T follicular helper cell (primary cell): ENCODE results near the gene CYP4Z1.
"Not testable (repeated sequence)": the region's sequence is repeated elsewhere in the genome, so short reads cannot be mapped to it uniquely, and the experiment has no call there.

Experiments
- DNase-seq: peaks from one replicate; pipeline ENCODE4 v3.0.0-alpha.2; 2020; ENCODE audit warnings: low read depth
- total RNA-seq, 2 experiments: gene quantifications; one replicate each; lab custom pipeline; 2026; lab: John Stamatoyannopoulos, UW

Gene CYP4Z1, protein sequence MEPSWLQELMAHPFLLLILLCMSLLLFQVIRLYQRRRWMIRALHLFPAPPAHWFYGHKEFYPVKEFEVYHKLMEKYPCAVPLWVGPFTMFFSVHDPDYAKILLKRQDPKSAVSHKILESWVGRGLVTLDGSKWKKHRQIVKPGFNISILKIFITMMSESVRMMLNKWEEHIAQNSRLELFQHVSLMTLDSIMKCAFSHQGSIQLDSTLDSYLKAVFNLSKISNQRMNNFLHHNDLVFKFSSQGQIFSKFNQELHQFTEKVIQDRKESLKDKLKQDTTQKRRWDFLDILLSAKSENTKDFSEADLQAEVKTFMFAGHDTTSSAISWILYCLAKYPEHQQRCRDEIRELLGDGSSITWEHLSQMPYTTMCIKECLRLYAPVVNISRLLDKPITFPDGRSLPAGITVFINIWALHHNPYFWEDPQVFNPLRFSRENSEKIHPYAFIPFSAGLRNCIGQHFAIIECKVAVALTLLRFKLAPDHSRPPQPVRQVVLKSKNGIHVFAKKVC
- total RNA-seq: 0 reads per million in 2 experiments

DNA sequence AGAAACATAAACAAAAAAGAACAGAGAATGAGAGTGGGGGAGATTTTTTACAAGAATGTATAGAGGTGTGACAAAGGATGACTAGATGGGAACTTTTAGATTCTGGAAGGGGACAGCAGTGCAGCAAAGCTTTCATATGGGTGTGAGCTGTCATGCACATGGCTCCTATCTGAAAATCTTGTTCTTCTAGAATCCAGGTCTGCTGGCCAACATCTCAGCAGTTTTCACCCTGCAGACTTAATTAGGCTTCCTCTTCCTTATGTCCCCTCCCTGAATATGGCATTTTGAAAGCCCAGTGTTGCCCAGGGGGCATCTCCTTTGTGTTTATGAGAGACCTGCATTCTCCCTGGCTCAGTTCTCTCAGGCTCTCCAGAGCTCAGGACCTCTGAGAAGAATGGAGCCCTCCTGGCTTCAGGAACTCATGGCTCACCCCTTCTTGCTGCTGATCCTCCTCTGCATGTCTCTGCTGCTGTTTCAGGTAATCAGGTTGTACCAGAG lies at the start of gene CYP4Z1:
Gene CYP4Z1 (plus strand): TSS at position 135 of the 498 bp plus-strand sequence. CDS start 260 bp downstream, at position 395.
- DNase-seq: no peak

DNA sequence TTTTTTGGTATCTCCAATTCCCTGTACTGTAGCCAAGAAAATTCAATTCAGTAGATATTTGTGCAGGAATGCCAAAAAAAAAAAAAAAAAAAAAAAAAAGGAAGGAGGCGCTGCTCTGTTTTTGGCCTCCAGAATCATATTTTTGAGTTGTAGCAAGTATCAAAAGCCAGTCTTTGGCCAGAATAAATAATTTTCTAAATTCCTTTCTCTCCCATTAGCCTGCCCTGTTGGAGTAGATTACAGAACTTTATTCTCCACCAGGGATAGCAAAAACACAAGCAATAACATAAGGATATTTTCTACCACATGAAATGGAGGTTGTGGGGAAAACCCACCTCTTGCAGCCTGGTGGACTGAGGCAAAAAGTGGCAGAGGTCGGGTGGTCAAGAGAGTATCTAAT lies 46.0 kb upstream of the CYP4Z1 start:
- DNase-seq: no peak

DNA sequence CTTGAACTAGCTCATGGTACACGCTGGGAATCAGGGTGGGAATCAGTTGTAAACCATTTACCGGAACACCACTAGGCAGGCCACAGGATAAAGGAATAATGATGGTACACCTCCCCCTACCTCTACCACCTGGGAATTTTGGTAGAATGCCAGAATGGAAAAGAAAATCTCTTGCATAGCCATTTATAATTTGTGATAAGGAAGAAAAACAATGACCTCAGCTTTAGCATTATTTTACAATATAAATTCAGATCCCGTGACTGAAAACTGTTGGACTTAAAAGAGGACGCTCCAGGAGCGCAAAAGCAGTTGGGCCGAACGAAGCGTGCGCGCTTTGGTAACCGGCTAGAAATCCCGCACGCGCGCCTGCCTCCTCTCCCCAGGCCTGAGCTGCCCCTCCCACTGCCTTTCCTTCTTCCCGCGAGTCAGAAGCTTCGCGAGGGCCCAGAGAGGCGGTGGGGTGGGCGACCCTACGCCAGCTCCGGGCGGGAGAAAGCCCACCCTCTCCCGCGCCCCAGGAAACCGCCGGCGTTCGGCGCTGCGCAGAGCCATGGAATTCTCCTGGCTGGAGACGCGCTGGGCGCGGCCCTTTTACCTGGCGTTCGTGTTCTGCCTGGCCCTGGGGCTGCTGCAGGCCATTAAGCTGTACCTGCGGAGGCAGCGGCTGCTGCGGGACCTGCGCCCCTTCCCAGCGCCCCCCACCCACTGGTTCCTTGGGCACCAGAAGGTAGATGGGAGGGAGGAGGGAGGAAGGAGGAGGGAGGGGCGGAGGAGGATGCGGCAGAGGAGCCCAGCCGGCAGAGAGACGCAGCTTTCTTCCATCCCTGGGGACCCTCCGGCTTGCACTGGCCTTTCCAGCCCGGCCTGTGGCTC lies 43.5 kb upstream of the CYP4Z1 start, which contains the start of gene CYP4X1:
Gene CYP4X1 (plus strand): TSS at position 402 of the 873 bp plus-strand sequence. CDS start 149 bp downstream, at position 551.
- DNase-seq: no peak

DNA sequence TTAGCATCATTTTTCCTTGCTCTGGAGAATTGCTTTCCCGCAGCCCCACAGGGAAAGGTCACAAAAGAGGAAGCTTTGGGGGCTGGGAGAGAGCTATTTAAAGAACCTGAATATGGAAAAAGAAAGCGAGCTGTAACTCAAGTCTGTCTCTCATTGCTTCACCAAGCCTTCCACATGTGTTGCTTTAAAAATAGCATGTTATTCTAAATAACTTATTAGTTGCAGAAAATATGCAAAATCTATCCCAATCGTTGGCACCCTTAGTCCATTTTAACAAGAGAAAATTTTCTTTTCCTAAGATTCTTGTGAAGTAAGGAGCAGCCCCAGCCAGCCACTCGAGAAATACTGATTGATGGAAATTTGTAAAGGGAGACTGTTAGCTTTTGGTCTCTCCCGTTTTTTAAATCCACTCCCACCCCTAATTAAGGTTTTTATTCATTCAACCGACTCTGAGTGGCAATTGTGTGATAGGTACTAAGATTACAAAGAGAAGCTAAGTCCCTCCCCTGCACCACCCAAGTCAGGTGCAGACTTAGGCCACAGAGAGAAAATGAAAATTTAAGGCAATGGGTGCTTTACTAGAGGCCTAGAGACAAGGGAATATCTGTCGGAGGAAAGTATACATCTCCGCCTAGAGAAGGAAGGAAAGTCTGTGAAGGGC lies 42.8 kb upstream of the CYP4Z1 start:
- no peak for DNase-seq

DNA sequence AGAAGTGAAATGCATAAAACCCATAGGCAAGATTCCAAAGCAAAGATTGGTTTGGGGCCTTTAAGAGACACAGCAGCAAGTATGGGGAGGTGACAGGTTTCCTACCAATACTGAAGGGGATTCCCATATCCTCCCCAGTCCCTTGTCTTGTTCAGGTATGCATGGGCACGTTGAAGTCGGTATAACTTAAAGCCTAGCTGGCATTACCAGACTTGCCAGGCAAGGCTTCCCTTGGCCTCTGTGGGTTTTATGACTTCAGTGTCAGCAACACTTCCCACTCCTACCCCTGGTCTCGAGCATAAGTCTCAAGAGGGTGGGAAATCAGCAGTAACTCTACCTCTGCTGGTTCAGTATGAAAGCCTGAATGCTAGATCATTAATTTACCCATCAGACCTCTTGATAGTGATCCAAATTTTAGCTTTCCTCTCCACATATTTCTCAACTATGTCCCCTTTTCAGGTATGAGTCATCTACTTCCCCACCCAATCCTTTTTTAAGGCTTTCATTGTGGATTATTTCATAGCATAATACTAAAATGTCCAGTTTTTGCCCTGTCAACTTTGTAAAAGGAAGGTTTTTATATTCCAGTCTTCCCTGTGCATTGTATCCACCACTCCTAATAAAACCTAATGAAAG lies 36.7 kb upstream of the CYP4Z1 start:
- DNase-seq: no peak

DNA sequence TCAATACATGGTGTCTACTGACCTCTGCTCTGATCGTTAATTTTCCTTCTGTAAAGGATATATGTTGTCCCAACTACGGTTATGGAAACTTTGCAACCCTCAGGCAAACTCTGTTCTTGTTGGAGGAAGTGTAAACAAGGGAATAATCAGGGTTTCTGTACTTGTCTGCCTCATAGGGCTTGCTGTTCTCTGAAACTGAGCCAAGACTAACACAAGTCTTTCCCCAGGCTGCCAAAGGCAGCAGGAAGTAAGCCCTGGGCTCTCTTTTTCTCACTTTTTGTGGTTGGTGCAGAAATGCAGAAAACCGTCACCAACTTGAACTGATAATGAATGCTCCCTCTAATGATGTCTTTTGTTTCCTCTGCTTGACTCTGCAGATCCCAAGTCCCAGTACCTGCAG lies 36.0 kb upstream of the CYP4Z1 start:
- no peak for DNase-seq

DNA sequence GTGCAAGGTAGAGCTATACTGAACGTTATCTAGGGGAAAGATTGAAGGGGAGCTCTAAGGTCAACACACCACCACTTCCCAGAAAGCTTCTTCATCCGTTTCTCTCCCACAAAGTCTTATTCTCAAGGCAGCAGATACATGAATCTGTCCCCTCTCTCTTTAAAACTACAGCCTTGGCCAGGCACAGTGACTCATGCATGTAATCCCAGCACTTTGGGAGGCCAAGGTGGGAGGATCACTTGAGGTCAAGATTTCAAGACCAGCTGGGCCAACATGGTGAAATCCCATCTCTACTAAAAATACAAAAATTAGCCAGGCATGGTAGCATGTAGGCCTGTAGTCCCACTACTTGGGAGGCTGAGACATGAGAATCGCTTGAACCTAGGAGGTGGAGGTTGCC lies 35.4 kb upstream of the CYP4Z1 start:
- DNase-seq: no peak

DNA sequence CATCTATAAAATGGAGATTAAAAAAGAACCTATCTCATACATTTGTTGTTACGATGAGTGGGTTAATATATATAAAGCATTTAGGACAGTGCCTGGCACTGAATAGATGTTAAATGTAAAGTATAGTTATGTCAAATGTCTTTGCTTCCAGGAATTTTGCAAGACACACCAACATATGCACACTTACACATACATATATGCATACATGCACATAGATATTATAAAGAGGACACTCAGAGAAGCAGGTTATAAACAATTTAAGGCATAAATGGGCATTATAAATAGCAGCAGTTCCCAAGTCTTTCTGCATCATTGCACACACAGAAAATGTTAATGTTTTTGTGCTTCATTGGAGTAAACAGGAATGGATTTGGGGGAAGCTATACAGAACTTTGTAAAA lies 30.3 kb upstream of the CYP4Z1 start:
- DNase-seq: no peak

DNA sequence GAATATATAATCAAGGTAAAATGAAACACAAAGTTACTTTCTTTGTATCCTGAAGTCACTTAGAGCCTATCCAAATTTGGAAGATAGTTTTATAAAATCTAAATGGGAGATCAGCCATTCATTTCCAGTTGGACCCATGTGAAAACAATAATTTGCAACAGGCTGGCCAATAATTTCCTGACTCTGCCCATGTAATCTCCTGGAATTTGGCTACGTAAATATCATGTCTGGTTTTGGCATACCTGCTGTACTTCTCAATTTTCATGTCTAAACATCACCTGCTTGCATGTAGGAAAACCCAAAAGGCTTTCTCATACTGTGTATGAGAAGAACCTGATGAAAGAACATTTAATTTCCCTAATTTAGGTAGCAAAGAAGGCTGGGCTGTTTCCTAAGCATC lies 7.7 kb upstream of the CYP4Z1 start:
- no peak for DNase-seq

DNA sequence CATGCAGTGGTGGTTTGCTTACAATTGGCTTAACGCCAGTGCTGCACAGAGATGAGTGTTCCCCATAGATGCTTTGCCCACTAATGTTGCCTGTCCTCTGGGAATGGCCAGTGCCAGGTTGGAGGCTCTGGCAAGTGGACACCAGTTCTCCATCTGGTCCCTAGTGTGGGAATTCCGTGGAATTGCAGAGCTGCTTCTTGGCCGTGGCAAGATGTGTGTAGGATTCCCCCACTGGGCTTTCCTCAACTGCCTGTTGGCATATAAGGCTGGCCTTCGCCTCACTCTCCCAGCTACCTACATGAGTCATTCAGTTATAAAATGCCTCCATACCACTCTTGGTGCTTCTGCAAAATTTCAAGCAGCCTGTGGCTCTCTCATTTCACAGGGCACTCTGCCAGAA lies 2.0 kb downstream of the CYP4Z1 start:
- DNase-seq: not testable (repeated sequence)

DNA sequence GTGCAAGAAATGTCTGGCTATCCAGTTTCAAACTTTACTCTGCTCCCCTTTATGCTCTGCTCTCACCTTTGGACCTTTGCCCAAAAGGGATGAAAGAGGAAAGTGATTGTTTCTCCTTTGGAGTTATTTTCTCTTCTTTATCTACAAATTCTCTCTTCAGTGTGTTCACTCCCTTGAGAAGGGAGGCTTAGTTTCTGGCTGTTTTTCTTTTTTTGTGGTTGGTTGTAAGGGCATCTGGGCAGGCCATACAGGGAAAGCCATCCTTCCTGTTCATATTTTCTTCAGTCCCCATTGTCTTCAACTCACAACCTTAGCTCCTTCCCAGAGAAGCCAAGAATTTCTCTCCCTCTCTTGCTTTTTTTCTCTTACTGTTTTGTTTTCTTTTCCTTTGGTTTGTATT lies 2.5 kb downstream of the CYP4Z1 start:
- not testable (repeated sequence) for DNase-seq

DNA sequence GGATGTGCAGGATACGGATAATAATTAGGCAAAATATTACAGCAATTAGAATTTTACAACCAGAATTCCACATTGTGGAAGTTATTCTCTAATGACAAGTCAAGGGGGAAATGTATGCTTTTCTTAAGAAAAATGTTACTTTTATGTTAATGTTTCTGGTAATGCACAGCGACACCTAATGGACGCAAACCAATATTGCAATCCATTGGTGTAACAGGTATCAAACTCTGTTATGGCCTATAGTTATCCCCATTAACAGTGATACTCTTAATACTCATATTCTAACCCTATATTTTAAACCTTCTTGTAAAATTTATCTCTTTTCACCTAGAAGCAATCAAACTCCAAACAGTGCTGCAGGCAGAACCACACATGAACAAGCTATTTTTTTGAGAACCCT lies 22.3 kb downstream of the CYP4Z1 start:
- DNase-seq: peak; percentile 3

DNA sequence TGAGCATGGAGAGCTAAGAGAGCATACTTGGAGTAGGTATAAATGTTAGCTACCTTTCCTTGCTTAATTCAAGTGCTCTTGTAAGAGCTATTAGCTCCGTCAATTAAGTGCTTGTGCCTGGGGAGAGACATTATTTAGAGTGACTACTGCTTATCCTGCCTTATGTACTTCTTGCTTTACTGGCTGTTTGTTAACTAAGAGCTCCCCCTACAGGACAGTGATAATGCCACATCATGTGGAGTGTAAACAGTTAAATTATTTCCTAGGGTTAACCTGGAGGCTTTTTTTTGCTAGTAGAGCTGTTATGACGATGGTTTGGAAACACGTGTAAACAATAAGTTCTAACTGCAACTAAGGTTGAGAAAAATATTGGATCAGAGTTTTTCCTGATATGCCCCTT lies 24.4 kb downstream of the CYP4Z1 start:
- not testable (repeated sequence) for DNase-seq

DNA sequence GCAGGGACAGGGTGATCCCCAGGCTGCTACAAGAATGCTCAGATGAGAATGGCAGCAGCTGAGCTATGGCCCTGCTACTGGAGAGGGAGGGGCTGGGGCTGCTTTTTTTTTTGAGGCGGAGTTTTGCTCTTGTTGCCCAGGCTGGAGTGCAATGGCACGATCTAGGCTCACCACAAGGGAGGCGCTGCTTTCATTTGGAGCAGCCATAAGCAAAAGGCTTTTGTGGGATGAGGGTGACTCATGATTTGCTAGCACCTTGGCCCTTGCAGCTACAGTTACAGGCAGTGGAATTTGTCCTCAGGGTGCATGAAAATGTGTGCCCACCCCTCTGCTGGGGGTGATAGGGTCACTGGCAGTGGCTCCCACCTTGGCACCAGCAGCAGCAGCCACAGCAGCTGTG lies 37.8 kb downstream of the CYP4Z1 start:
- no peak for DNase-seq

DNA sequence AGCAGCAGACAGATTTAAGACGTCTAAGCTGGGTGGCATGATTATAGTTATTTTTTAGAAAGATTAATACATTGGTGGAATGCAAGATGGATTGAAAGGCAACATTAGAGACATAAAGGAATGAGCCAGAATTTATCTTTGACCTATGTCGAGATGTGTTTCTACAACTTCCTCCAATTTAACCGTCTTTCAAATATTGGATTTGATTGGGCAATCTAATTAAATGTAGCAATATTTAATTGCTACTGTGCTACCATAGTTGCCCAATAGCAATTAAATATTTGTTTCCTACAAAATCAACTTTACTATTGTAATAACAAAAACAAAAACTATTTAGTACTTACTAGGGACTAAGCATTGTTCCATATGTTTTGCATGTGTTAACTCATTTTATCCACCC lies 39.8 kb downstream of the CYP4Z1 start:
- no peak for DNase-seq

DNA sequence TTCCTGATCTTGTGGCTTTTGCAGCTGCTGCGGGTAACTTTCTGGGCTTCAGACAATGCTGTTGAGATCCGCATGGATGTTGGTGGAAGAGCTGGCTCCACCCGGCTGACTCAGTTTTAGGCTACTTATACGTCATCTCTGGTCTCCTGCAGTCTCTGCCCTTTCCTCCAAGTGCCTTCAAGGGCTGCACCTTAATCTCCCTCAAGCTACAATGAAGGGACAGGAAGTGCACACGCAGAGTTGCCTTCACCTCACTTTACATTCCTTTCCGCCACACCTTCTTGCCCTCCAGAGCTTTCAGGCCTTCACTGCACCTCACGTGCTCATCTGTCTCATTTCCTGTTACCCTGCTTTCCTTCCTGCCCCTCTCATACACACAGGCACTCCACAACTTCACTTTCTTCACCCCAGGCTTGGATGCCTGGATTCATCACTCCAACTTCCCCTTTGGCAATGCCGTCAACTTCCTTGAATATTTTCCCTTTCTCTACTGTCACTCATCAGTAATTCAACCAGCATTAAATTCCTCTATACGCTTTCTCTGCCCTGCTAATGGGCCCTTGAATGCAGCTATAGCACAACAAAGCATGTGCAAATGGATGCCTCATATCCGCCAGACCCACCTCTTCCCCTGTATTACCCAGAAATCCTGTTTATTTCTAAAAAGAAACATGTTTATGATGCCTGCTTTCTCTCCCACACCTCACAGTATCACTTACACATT lies 41.0 kb downstream of the CYP4Z1 start:
- DNase-seq: not testable (repeated sequence)

DNA sequence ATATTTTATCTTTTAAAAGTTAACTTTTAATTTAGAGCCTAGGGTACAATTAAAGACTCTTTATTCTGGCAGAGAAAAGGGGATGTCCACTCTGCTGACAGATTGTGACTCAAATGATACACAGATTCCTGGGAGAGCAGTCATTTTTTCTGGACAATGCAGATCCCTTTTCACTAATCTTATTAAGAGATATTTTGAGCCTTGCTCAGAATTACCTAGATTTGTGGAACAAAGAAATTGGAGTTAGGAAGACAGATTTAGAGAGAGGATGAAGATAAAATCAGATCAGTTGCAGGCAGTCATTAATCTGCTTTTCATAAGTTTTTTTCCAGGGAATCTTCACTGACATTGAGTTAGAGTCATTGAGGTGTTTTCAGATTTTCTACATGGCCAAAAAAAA lies 42.5 kb downstream of the CYP4Z1 start:
- not testable (repeated sequence) for DNase-seq

DNA sequence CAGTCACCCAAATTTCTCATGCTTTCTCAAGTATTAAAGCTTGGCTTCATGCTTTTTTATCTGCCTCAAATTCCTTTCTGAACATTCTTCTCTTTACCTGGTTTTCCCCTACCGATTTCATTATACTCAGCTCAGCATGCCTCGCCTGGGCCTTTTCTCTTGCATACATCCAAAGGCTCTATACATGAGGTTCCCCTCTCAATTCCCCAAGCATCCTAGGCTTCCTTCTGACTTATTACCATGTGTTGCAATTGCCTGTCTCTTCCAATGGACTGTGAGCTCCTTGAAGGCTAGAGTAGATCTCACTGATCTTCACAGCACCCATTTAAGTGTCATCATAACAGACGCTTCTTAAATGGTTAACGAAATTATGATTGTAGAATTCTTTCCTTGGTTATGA lies 46.1 kb downstream of the CYP4Z1 start:
- DNase-seq: no peak

DNA sequence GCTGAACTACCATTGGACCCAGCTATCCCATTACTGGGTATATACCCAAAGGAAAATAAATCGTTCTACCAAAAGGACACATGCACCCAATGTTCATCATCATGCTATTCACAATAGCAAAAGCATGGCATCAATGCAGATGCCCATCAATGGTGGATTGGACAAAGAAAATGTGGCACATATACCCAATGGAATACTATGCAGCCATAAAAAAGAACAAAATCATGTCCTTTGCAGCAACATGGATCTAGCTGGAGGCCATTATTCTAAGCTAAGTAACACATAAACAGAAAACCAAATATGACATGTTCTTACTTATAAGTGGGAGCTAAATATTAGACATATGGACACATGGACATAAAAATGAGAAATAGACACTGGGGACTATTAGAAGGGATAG lies 54.0 kb downstream of the CYP4Z1 start:
- DNase-seq: not testable (repeated sequence)

DNA sequence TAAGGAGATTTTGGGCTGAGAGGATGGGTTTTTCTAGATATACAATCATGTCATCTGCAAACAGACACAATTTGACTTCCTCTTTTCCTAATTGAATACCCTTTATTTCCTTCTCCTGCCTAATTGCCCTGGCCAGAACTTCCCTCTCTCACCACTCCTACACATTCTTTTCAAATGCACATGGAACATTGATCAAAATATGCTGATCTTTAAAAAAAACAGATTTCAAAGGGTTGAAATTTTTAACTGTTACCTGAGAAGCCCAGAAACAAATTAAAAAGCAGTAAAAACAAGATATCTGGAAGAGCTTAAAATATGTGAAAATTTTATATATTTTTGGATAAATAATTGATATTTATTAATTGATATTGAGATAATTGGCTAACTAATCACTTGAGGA lies 57.8 kb downstream of the CYP4Z1 start:
- not testable (repeated sequence) for DNase-seq

DNA sequence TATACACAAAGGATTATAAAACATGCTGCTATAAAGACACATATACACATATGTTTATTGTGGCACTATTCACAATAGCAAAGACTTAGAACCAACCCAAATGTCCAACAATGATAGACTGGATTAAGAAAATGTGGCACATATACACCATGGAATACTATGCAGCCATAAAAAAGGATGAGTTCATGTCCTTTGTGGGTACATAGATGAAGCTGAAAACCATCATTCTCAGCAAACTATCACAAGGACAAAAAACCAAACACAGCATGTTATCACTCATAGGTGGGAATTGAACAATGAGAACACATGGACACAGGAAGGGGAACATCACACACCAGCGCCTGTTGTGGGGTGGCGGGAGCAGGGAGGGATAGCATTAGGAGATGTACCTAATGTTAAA lies 60.0 kb downstream of the CYP4Z1 start:
- DNase-seq: not testable (repeated sequence)
